Gastrocnemius medialis (tissue), 4 donors: ENCODE measurements around the gene PDXK.

Experiments used
- CTCF ChIP-seq, 5 experiments: fragments of 450-650 bp in 3 of 5; fragments of 200-600 bp in 2 of 5; sonication (generic) in 2 of 5; IDR thresholded peaks in 4 of 5; conservative IDR thresholded peaks in 1 of 5; 1 replicate in 4 of 5; 2 replicates in 1 of 5; pipeline ENCODE4 v1.5.1; 2016 to 2019; ENCODE audit warnings: antibody characterized with exemption in 5 of 5, mild to moderate bottlenecking in 3 of 5, moderate library complexity in 3 of 5
- POLR2A ChIP-seq, 2 donors: fragments of 450-650 bp; IDR thresholded peaks; one replicate each; pipeline ENCODE4 v1.6.1; 2017; ENCODE audit warnings: antibody characterized with exemption in 2 of 2, mild to moderate bottlenecking in 2 of 2, moderate library complexity in 2 of 2

GRCh38 chr21:43734928-43735229, 15.9 kb downstream of the PDXK start:
- TF ChIP-seq POLR2A (IDR thresholded peaks at IDR 0.05), result no peak
- no peak for TF ChIP-seq CTCF (IDR thresholded peaks at IDR 0.05 in 4 of 5, conservative IDR thresholded peaks at IDR 0.05 in 1 of 5)
